HepG2 (cell line): ENCODE results near the gene ZNF763. TPM values are rescaled to one million over a fixed set of nuclear protein-coding genes. Genes with fewer than 3 reads are reported as not detected.

Source experiments
- ATAC-seq: fragments of 200-7000 bp; cut with Tn5 transposase; 3 replicates; pipeline ENCODE4 v1.9.1; 2020; ENCODE audit warnings: mild to moderate bottlenecking, moderate library complexity
- BruUV-seq: library from RNA; stranded (reverse); fragments of 400-500 nt; replicated peaks from 2 replicates; lab custom pipeline; 2021; lab: Mats Ljungman, UMichigan
- CTCF ChIA-PET: fragments of 300-600 bp; formaldehyde crosslinking; extraction: SDS; loops from one replicate; lab custom pipeline; 2021; ENCODE audit warnings: low total read pairs, inconsistent platforms, low intra/inter-chr PET ratio; lab: Yijun Ruan, JAX
- POLR2A ChIA-PET: fragments of 350-600 bp; sonication (Branson Sonifier 250); formaldehyde crosslinking; loops from one replicate; lab custom pipeline; 2020; ENCODE audit warnings: antibody characterized with exemption, inconsistent platforms; lab: Yijun Ruan, JAX
- DNase-seq: peaks from one replicate; pipeline ENCODE4 v3.0.0-alpha.2; 2015; ENCODE audit warnings: low spot score
- FAIRE-seq: peaks from 3 replicates; lab custom pipeline; 2011; peaks lifted over from hg19 to GRCh38; lab: Jason Lieb, UNC
- H2AFZ ChIP-seq: one replicate; pipeline ENCODE4 v1.6.1; 2011; ENCODE audit warnings: low read length, inconsistent platforms
- H3K27ac ChIP-seq: fragments of 300-600 bp; 3 replicates; pipeline ENCODE4 v1.8.0; 2011; ENCODE audit warnings: mixed run types, mild to moderate bottlenecking, mixed read lengths, low read length, inconsistent platforms; ENCODE audit not compliant: insufficient read depth; ENCODE audit errors: extremely low read length
- H3K27me3 ChIP-seq, 2 experiments: fragments of 200-600 bp in 1 of 2; 2 replicates in 1 of 2; 3 replicates in 1 of 2; pipeline versions ENCODE4 v1.6.0 to v1.8.0; 2011; ENCODE audit warnings: low read length in 2 of 2, mild to moderate bottlenecking in 2 of 2, moderate library complexity in 2 of 2, inconsistent platforms in 1 of 2; ENCODE audit not compliant: insufficient read depth in 2 of 2, control insufficient read depth in 1 of 2
- H3K36me3 ChIP-seq, 2 experiments: fragments of 200-600 bp in 1 of 2; replicated peaks in 1 of 2; 2 replicates in 1 of 2; 3 replicates in 1 of 2; pipeline versions ENCODE4 v1.5.1 to v1.8.0; 2011; ENCODE audit warnings: low read length in 2 of 2, inconsistent platforms in 1 of 2; ENCODE audit not compliant: insufficient read depth in 2 of 2, control insufficient read depth in 1 of 2
- H3K4me1 ChIP-seq: 2 replicates; pipeline ENCODE4 v1.5.1; 2012; ENCODE audit warnings: low read length, inconsistent platforms; ENCODE audit not compliant: insufficient read depth
- H3K4me2 ChIP-seq: 2 replicates; pipeline ENCODE4 v1.6.0; 2011; ENCODE audit warnings: low read depth, low read length, inconsistent platforms
- H3K4me3 ChIP-seq, 3 experiments: fragments of 200-600 bp in 1 of 3; sonication (generic), shearing (Covaris generic) in 1 of 3; replicated peaks in 1 of 3; 2 replicates each; pipeline ENCODE4 v1.5.1; 2011 to 2016; ENCODE audit warnings: low read length in 3 of 3, inconsistent platforms in 2 of 3, low read depth in 2 of 3, mild to moderate bottlenecking in 2 of 3, control low read depth in 1 of 3, mixed read lengths in 1 of 3; ENCODE audit not compliant: insufficient read depth in 1 of 3
- H3K79me2 ChIP-seq: one replicate; pipeline ENCODE4 v1.6.1; 2011; ENCODE audit warnings: low read length, inconsistent platforms; ENCODE audit not compliant: insufficient read depth
- H3K9ac ChIP-seq: 2 replicates; pipeline ENCODE4 v1.6.0; 2011; ENCODE audit warnings: mild to moderate bottlenecking, low read depth, low read length, inconsistent platforms; ENCODE audit not compliant: insufficient read depth
- H3K9me3 ChIP-seq: 2 replicates; pipeline ENCODE4 v1.5.1; 2012; ENCODE audit warnings: mild to moderate bottlenecking, low read length
- H4K20me1 ChIP-seq: 2 replicates; pipeline ENCODE4 v1.6.0; 2011; ENCODE audit warnings: inconsistent platforms, mild to moderate bottlenecking, low read length, moderate library complexity; ENCODE audit not compliant: insufficient read depth
- AKAP8 ChIP-seq: sonication (generic); formaldehyde crosslinking; IDR thresholded peaks from 2 replicates; pipeline ENCODE4 v1.5.1; 2020; ENCODE audit warnings: mild to moderate bottlenecking, missing genetic modification reagents
- MAFF ChIP-seq: IDR thresholded peaks from 2 replicates; pipeline ENCODE4 v1.6.1; 2011; ENCODE audit warnings: low read depth, low read length, improper control_type of control experiment
- MAFK ChIP-seq, 2 experiments: IDR thresholded peaks in 1 of 2; conservative IDR thresholded peaks in 1 of 2; 2 replicates each; pipeline ENCODE4 v1.6.1; 2011; ENCODE audit warnings: improper control_type of control experiment in 2 of 2, low read length in 2 of 2
- PLRG1 ChIP-seq: fragments of 450-650 bp; conservative IDR thresholded peaks from 2 replicates; pipeline ENCODE4 v1.6.1; 2016
- RBFOX2 ChIP-seq: fragments of 200-400 bp; formaldehyde crosslinking; IDR thresholded peaks from 2 replicates; pipeline ENCODE4 v1.6.1; 2017; ENCODE audit warnings: low read depth, mild to moderate bottlenecking, low read length
- SP140L ChIP-seq: sonication (generic); formaldehyde crosslinking; IDR thresholded peaks from 2 replicates; pipeline ENCODE4 v1.4.0; 2020; ENCODE audit warnings: missing genetic modification reagents, borderline replicate concordance
- ZNF550 ChIP-seq: sonication (generic); formaldehyde crosslinking; IDR thresholded peaks from 2 replicates; pipeline ENCODE4 v1.4.0; 2020; ENCODE audit warnings: mild to moderate bottlenecking, missing genetic modification reagents, borderline replicate concordance
- ZNF772 ChIP-seq: sonication (generic); formaldehyde crosslinking; IDR thresholded peaks from 2 replicates; pipeline ENCODE4 v1.5.0; 2020; ENCODE audit warnings: mild to moderate bottlenecking, missing genetic modification reagents
- WGBS: methylation state at CpG from one replicate; pipeline ENCODE4 v1.1.6; 2017; ENCODE audit warnings: low lambda C conversion rate; 5-methylcytosine and 5-hydroxymethylcytosine counted together
- in situ Hi-C: cut with HindIII; loops from 2 replicates; pipeline ENCODE4 v1.10.0; 2017; ENCODE audit warnings: low pct_unique_long_range_greater_than_20kb; ENCODE audit not compliant: extremely low pct_ligation_motif_present
- intact Hi-C: fragments of 100-400 bp; cut with micrococcal nuclease; formaldehyde crosslinking; loops from one replicate; pipeline ENCODE4 v1.10.0; 2022; ENCODE audit not compliant: unreplicated experiment
- polyA plus RNA-seq, 8 experiments: library from polyadenylated mRNA; depleted of rRNA in 3 of 8; stranded (reverse) in 7 of 8; unstranded in 1 of 8; fragments of >200 nt; fragmentation: Illumina TruSeq in 4 of 8; extraction: Trizol in 4 of 8; gene quantifications; 2 replicates each; pipeline versions ENCODE4 v1.2.1 to v1.2.3, GENCODE V29; 2011 to 2016; ENCODE audit warnings: low read depth in 4 of 8, missing spikeins in 1 of 8, mixed read lengths in 1 of 8; ENCODE audit not compliant: insufficient read depth in 1 of 8
- total RNA-seq, 5 experiments: library from RNA; depleted of rRNA; stranded (reverse); fragments of >200 nt; fragmentation: Illumina TruSeq; extraction: Trizol; gene quantifications; 2 replicates each; pipeline ENCODE4 v1.2.3, GENCODE V29; 2016; ENCODE audit warnings: low read depth in 1 of 5
- TF ChIP-seq, protein P1 (sequence below): sonication (generic); formaldehyde crosslinking; conservative IDR thresholded peaks from 2 replicates; pipeline ENCODE4 v1.4.0; 2020; ENCODE audit warnings: missing genetic modification reagents
- TF ChIP-seq, protein P2 (sequence below): sonication (generic); formaldehyde crosslinking; IDR thresholded peaks from 2 replicates; pipeline ENCODE4 v1.4.0; 2020; ENCODE audit warnings: missing genetic modification reagents, borderline replicate concordance

The ZNF763 gene
- total and polyA plus RNA-seq, 2 of the 13 experiments (the other 11 are each of a cell fraction or from before 2014, with no cell fraction given), result 0.08 to 0.42 TPM

DNA sequence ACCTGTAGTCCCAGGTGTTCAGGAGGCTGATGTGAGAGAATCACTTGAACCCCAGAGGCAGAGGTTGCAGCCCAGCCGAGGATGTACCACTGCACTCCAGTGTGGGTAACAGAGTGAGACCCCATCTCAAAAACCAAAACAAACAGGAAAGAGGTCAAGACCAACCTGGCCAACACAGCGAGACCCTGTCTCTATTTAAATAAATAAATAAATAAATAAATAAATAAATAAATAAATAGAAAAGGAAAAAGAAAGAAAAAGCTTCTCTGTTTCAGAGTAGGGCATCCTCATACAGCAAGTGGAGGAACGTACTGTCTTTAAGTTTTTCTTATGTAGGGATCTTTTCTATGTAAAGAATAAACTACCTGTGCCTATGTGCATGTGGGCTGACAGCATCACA is 37.6 kb upstream of the ZNF763 start (continued):
- TF ChIP-seq, protein P1, sequence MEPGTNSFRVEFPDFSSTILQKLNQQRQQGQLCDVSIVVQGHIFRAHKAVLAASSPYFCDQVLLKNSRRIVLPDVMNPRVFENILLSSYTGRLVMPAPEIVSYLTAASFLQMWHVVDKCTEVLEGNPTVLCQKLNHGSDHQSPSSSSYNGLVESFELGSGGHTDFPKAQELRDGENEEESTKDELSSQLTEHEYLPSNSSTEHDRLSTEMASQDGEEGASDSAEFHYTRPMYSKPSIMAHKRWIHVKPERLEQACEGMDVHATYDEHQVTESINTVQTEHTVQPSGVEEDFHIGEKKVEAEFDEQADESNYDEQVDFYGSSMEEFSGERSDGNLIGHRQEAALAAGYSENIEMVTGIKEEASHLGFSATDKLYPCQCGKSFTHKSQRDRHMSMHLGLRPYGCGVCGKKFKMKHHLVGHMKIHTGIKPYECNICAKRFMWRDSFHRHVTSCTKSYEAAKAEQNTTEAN (CRISPR knock-in tag), result no peak
- no peak for TF ChIP-seq ZNF550
- TF ChIP-seq ZNF772 (CRISPR knock-in tag), result no peak
- TF ChIP-seq, all 625 proteins: peak for 0

DNA sequence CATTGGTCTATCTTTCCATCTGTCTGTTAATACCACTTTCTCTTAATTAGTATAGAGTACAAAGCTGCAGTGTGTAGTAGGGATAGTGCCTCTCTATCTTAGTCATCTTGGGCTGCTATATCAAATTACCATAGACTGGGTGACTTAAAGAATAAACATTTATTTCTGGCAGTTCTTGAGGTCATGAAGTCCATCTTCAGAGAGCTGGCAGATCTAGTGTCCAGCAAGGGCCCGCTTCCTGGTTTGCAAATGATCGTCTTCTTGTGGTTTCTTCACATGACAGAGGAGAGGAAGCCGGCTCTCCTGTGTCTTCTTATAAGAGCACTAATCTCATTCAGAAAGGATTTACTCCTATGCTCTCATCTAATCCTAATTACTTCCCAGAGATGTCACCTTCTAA is 33.8 kb upstream of the ZNF763 start:
- CTCF ChIA-PET, result no interaction called here
- Histone ChIP-seq H3K79me2 (peaks cover 45% of the 10 kb centered on the region), H3K9ac (no peak overlapping the region), H3K36me3 (0 out of 5 replicates have a peak, but pooled peaks cover 0 to 1% of the 10 kb centered on the region in 2 experiments)
- ATAC-seq (no peak), FAIRE-seq (no peak)
- no TSS peak for BruUV-seq
- POLR2A ChIA-PET, result no interaction called here
- TF ChIP-seq SP140L (CRISPR knock-in tag) (no peak), RBFOX2 (peak; percentile 8; the same call in 1 of the 2 replicates)
- TF ChIP-seq, all 625 proteins: peak for 1
- no peak overlapping the region for H3K4me2 ChIP-seq
- no peak overlapping the region for H3K4me3 ChIP-seq
- WGBS, result 94% methylated on average over 3 of the region's 3 CpGs
- no peaks in the 10 kb centered on the region for H4K20me1 ChIP-seq
- in situ Hi-C loops, result no loop called here
- H3K27ac ChIP-seq, result no peak overlapping the region
- H3K9me3 ChIP-seq, result no peaks in the 10 kb centered on the region
- DNase-seq, result no peak
- no peaks in the 10 kb centered on the region for H3K27me3 ChIP-seq
- intact Hi-C loops, result no loop called here
- H3K4me1 ChIP-seq, result peaks cover 36% of the 10 kb centered on the region
- H2AFZ ChIP-seq, result no peak overlapping the region

DNA sequence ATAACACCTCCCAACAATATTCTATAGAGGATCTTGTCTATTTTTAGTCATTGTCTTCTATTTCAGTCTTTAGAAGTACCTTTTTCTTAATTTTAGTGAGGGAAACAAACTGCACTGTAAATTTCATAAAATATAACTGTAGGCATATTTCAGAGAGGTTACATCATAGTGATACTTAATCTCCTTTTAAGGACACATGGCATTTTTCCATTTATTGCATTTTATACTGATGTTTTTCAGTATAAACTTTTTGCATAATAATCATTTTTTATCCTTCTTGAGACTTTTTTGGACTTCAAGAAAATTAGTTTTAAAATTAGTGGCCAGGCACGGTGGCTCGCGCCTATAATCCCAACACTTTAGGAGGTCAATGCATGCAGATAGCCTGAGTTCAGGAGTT is 33.3 kb upstream of the ZNF763 start:
- no peaks in the 10 kb centered on the region for H4K20me1 ChIP-seq
- 0 out of 5 replicates have a peak, but pooled peaks cover 0 to 1% of the 10 kb centered on the region in 2 experiments for H3K36me3 ChIP-seq
- intact Hi-C loops, result no loop called here
- ChIA-PET POLR2A (no interaction called here), CTCF (no interaction called here)
- ATAC-seq (no peak), DNase-seq (no peak)
- no peak overlapping the region for H3K27ac ChIP-seq
- H3K79me2 ChIP-seq, result peaks cover 45% of the 10 kb centered on the region
- no peak overlapping the region for H2AFZ ChIP-seq
- in situ Hi-C loops, result no loop called here
- no TSS peak for BruUV-seq
- 97% methylated on average over 3 of the region's 3 CpGs for WGBS
- H3K9me3 ChIP-seq, result no peaks in the 10 kb centered on the region
- H3K27me3 ChIP-seq, result no peaks in the 10 kb centered on the region
- H3K4me1 ChIP-seq, result peaks cover 31% of the 10 kb centered on the region
- H3K4me3 ChIP-seq, result no peak overlapping the region
- TF ChIP-seq MAFK (conservative IDR thresholded peaks at IDR 0.05 in 1 of 2, IDR thresholded peaks at IDR 0.05 in 1 of 2; ENCODE audit: low read length in 2 of 2), result peak; percentile 61 to 67; a peak in 3 of 4 replicates
- TF ChIP-seq, protein P2, sequence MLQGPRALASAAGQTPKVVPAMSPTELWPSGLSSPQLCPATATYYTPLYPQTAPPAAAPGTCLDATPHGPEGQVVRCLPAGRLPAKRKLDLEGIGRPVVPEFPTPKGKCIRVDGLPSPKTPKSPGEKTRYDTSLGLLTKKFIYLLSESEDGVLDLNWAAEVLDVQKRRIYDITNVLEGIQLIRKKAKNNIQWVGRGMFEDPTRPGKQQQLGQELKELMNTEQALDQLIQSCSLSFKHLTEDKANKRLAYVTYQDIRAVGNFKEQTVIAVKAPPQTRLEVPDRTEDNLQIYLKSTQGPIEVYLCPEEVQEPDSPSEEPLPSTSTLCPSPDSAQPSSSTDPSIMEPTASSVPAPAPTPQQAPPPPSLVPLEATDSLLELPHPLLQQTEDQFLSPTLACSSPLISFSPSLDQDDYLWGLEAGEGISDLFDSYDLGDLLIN (CRISPR knock-in tag), result no peak
- peak; percentile 62 for TF ChIP-seq MAFF
- TF ChIP-seq AKAP8 (CRISPR knock-in tag), result no peak
- 0 out of 2 replicates have a peak, but pooled peaks have one; percentile 4 for TF ChIP-seq RBFOX2
- TF ChIP-seq PLRG1, result no peak
- TF ChIP-seq, all 625 proteins: peak for 3
- H3K9ac ChIP-seq, result no peak overlapping the region
- no peak for FAIRE-seq
- no peak overlapping the region for H3K4me2 ChIP-seq
